Measurements from ENCODE around the gene CGGBP1.

CGGBP1 gene

DNA sequence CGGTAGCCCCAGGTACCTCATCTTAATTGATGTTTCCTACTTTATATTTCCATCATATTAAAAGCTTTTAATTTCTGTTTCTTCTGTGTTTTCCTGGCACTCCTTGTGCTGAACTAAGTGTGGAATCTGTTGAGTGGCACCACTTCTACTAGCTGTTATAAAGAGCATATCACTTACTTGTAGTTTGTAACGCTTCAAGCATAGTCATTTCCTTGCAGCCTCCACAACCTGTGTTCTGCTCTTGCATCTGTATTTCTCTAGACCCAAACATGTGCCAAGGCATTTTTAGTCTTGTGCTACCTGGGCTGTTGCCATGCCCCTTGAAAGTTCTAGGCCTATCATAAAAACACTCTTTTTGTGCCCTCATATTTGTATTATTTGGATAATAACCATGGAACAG lies 16.3 kb upstream of the CGGBP1 start:
- H3K27me3 ChIP-seq (ENCODE audit: control insufficient read depth, insufficient read depth, low read length) = no peaks in the 10 kb centered on the region
- no peaks in the 10 kb centered on the region for H3K4me1 ChIP-seq (ENCODE audit: control insufficient read depth, insufficient read depth, low read length)
- H3K9ac ChIP-seq (ENCODE audit: low read length) = no peak overlapping the region
- no peaks in the 10 kb centered on the region for H3K36me3 ChIP-seq (ENCODE audit: control insufficient read depth, insufficient read depth, low read length)
- H3K4me3 ChIP-seq (ENCODE audit: low read depth, low read length) = no peak overlapping the region
- H3K27ac ChIP-seq (ENCODE audit: low read depth, low read length) = no peak overlapping the region
- H3K9me3 ChIP-seq (ENCODE audit: control insufficient read depth, insufficient read depth, low read depth, low read length) = no peaks in the 10 kb centered on the region; the same call in 1 of the 2 replicates

DNA sequence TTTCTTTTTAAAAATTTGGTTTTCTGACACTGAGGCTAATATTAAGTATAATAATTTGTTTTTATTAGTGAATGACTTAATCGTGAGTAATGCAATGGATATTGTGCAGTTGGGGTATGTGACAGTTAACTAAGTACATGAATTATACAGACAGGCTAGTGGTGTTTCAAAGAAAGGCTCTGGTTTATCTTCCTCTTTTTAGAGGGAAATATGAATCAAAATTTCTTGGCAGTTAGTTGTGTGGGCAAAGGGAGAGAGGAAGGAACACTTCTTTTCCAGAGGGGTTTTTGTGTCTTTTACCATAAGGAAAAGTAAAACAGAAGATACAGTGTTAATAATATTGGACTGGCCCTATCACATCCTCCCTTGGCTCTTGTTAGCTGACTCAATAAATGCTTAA lies 2.9 kb upstream of the CGGBP1 start:
- peaks cover 9% of the 10 kb centered on the region for H3K4me1 ChIP-seq (ENCODE audit: control insufficient read depth, insufficient read depth, low read length)
- no peaks in the 10 kb centered on the region for H3K9me3 ChIP-seq (ENCODE audit: control insufficient read depth, insufficient read depth, low read depth, low read length)
- H3K27ac ChIP-seq (ENCODE audit: low read depth, low read length) = no peak overlapping the region
- no peaks in the 10 kb centered on the region for H3K27me3 ChIP-seq (ENCODE audit: control insufficient read depth, insufficient read depth, low read length)
- H3K9ac ChIP-seq (ENCODE audit: low read length) = no peak overlapping the region
- H3K36me3 ChIP-seq (ENCODE audit: control insufficient read depth, insufficient read depth, low read length) = peaks cover 5% of the 10 kb centered on the region; the same call in 1 of the 2 replicates
- H3K4me3 ChIP-seq (ENCODE audit: low read depth, low read length) = no peak overlapping the region

DNA sequence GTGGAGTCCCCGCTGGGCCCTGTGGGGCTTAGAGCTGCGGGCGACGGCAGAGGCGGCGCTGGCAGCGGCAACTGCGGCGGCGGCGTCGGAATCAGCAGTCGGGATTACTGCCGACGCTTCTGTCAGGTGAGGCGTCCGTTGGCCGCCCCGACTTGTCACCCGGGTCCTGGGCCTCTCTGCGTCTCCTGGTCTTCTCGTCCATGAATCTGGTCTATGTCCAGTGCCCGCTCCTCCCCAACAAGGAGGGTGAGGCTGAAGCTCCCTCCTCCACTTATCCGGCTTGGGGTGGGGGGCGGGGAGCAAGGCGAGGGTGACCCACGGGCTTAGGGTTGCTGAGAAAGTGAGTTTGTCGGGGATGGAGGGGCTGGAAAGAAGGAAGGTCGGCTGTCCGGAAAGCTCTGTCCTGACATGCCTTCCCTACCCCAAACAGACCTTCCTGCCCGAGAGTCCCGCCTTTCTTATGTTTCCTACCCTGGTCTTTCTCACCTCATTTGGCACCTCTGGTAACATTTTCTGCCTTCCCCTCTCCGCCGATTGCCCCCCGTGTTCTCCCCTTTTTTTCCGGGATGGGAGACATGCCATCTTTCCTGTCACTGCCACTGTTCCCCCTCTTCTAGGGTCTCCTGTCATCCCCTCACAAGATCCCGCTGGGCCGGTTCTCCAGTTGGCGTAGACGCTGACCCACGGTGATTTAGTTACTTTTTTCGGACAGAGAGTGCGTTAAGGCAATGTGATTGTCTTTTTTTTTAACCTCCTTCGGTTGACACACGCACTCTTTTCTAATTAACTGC lies 770 bp upstream of the CGGBP1 start:
- Histone ChIP-seq H3K27ac (ENCODE audit: low read depth, low read length) (peak overlapping the region; percentile 73; the same call in 1 of the 2 replicates), H3K9ac (ENCODE audit: low read length) (peak overlapping the region; percentile 85), H3K4me3 (ENCODE audit: low read depth, low read length) (peak overlapping the region; percentile 98), H3K9me3 (ENCODE audit: control insufficient read depth, insufficient read depth, low read depth, low read length) (no peaks in the 10 kb centered on the region), H3K36me3 (ENCODE audit: control insufficient read depth, insufficient read depth, low read length) (peaks cover 23% of the 10 kb centered on the region), H3K4me1 (ENCODE audit: control insufficient read depth, insufficient read depth, low read length) (peaks cover 9% of the 10 kb centered on the region), H3K27me3 (ENCODE audit: control insufficient read depth, insufficient read depth, low read length) (no peaks in the 10 kb centered on the region)

DNA sequence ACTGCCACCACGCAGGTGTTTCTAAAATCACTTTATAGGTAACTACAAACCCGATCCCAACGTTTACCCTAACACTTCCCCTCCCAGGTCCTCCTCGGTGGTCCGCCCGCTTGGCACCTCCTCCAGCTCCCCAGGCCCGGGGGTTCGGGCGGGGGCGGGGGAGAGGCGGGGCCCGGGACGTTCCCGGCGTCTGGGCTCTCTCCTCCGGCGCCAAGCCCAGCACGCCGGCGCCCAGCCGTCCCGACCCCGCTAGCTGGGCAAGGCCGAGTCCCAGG lies 562 bp downstream of the CGGBP1 start:
- Histone ChIP-seq H3K4me1 (ENCODE audit: control insufficient read depth, insufficient read depth, low read length) (peaks cover 9% of the 10 kb centered on the region), H3K4me3 (ENCODE audit: low read depth, low read length) (peak overlapping the region; percentile 98), H3K9ac (ENCODE audit: low read length) (peak overlapping the region; percentile 93), H3K27me3 (ENCODE audit: control insufficient read depth, insufficient read depth, low read length) (no peaks in the 10 kb centered on the region), H3K36me3 (ENCODE audit: control insufficient read depth, insufficient read depth, low read length) (peaks cover 23% of the 10 kb centered on the region), H3K9me3 (ENCODE audit: control insufficient read depth, insufficient read depth, low read depth, low read length) (no peaks in the 10 kb centered on the region), H3K27ac (ENCODE audit: low read depth, low read length) (peak overlapping the region; percentile 91; the same call in 1 of the 2 replicates)

DNA sequence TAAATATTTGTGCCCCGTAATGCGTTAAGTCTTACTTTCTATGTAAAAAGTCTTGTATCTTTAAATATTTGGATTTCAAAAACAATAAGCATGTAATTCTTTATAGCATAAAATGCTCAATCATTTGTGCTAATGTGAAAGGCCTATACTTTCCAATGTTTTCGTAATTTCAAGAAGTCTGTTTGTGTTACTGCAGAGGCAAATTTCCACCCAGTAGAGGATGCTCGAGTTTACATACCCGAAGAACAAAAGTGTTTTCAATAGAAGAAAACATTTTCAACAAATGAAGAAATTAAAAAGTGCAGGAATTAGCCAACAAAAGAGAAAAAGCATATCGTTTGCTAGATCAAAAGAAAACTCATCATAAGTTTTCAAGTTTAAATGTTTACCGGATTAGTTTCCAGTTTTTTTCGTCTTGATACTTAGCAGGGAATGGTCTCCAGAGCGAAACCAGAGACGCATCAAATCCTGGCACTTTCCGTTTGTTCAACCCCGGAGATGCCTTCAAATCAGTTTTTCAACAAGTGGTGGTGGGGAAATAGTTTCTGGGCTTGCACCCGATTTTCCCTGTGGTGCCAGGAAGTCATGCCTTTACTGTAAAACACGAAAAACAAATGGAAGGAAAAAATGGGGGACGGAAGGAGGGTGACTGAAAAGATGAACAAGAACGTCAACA lies 1.0 kb downstream of the CGGBP1 start:
- H3K9ac ChIP-seq (ENCODE audit: low read length) = peak overlapping the region; percentile 78
- no peaks in the 10 kb centered on the region for H3K27me3 ChIP-seq (ENCODE audit: control insufficient read depth, insufficient read depth, low read length)
- peaks cover 23% of the 10 kb centered on the region for H3K36me3 ChIP-seq (ENCODE audit: control insufficient read depth, insufficient read depth, low read length)
- H3K4me1 ChIP-seq (ENCODE audit: control insufficient read depth, insufficient read depth, low read length) = peaks cover 9% of the 10 kb centered on the region
- H3K27ac ChIP-seq (ENCODE audit: low read depth, low read length) = peak overlapping the region; percentile 91; the same call in 1 of the 2 replicates
- H3K4me3 ChIP-seq (ENCODE audit: low read depth, low read length) = peak overlapping the region; percentile 98
- no peaks in the 10 kb centered on the region for H3K9me3 ChIP-seq (ENCODE audit: control insufficient read depth, insufficient read depth, low read depth, low read length)

DNA sequence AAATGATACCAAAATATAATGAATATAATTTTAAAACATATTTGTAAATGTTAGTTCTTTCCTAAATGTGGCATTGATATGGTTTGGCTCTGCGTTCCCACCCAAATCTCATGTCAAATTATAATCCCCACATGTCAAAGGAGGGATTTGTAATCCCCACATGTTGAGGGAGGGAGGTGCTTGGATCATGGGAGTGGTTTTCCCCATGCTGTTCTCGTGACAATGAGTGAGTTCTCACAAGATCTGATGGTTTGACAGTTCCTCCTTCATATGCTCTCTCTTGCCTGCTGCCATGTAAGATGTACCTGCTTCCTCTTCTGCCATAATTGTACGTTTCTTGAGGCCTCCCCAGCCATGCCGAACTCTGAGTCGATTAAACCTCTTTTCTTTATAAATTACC lies 12.0 kb downstream of the CGGBP1 start:
- Histone ChIP-seq H3K27ac (ENCODE audit: low read depth, low read length) (no peak overlapping the region), H3K27me3 (ENCODE audit: control insufficient read depth, insufficient read depth, low read length) (no peaks in the 10 kb centered on the region), H3K36me3 (ENCODE audit: control insufficient read depth, insufficient read depth, low read length) (no peaks in the 10 kb centered on the region), H3K9ac (ENCODE audit: low read length) (no peak overlapping the region), H3K4me1 (ENCODE audit: control insufficient read depth, insufficient read depth, low read length) (no peaks in the 10 kb centered on the region), H3K9me3 (ENCODE audit: control insufficient read depth, insufficient read depth, low read depth, low read length) (no peaks in the 10 kb centered on the region), H3K4me3 (ENCODE audit: low read depth, low read length) (no peak overlapping the region)

DNA sequence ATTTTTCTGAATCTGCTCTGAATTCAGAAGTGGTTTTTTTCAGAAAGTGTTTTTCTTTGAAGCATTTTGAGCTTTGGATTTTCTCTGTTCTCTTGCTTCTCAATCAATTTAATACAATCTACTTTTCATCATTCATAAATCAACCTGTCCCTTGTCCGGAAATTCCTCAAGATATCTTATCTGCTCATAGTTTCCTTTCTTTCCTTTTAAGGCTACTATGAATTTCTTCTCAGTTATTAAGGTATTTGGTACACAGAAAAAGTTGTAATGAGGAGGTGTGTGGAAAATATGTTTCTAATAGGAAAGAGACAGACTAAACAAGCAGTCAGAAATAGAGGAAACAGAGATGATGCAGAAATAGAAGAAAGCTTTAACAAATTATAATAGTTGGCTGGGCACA lies 14.4 kb downstream of the CGGBP1 start:
- H3K9me3 ChIP-seq (ENCODE audit: control insufficient read depth, insufficient read depth, low read depth, low read length) = no peaks in the 10 kb centered on the region
- no peaks in the 10 kb centered on the region for H3K27me3 ChIP-seq (ENCODE audit: control insufficient read depth, insufficient read depth, low read length)
- no peaks in the 10 kb centered on the region for H3K4me1 ChIP-seq (ENCODE audit: control insufficient read depth, insufficient read depth, low read length)
- H3K27ac ChIP-seq (ENCODE audit: low read depth, low read length) = no peak overlapping the region
- H3K36me3 ChIP-seq (ENCODE audit: control insufficient read depth, insufficient read depth, low read length) = no peaks in the 10 kb centered on the region
- no peak overlapping the region for H3K9ac ChIP-seq (ENCODE audit: low read length)
- H3K4me3 ChIP-seq (ENCODE audit: low read depth, low read length) = no peak overlapping the region

DNA sequence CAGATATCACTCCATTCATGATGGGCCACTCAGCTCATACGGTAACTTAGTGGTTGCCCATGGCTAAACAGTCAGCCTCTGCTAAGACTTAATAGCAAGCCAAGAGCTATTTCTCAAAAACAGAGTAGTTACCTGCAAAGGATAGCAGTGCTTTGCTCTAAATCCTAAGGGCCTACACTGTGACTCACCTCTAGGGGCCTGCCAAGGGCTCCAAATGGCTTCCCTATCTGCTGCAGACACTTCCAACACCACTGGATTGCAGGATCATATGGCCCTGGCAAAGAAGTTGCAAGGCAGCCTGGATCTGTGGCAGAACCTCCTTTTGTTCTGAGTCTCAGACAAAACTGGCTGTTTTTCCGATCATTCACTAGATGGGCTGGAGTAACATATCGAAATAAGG lies 17.8 kb downstream of the CGGBP1 start:
- Histone ChIP-seq H3K27ac (ENCODE audit: low read depth, low read length) (no peak overlapping the region), H3K4me3 (ENCODE audit: low read depth, low read length) (no peak overlapping the region), H3K27me3 (ENCODE audit: control insufficient read depth, insufficient read depth, low read length) (no peaks in the 10 kb centered on the region), H3K9me3 (ENCODE audit: control insufficient read depth, insufficient read depth, low read depth, low read length) (no peaks in the 10 kb centered on the region), H3K4me1 (ENCODE audit: control insufficient read depth, insufficient read depth, low read length) (no peaks in the 10 kb centered on the region), H3K36me3 (ENCODE audit: control insufficient read depth, insufficient read depth, low read length) (no peaks in the 10 kb centered on the region), H3K9ac (ENCODE audit: low read length) (no peak overlapping the region)

DNA sequence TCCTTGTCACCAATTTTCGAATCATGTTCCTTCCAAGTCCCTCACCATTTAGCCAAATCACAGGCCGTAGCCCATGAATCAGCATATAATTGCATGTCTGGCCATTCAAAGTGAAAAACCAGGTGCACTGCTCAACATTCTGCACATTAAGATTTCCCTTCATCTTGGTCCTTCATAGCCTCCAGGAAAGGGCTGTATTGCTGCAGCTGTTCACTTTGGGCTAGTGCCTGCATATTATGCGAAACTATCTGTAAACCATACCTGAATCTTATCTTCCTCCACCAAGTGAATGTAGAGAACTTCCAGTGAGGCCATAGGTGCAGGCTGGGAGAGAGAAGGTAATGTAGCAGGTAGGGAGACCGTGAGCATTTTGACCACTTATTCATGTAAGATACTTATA lies 18.3 kb downstream of the CGGBP1 start:
- H3K27me3 ChIP-seq (ENCODE audit: control insufficient read depth, insufficient read depth, low read length) = no peaks in the 10 kb centered on the region
- no peaks in the 10 kb centered on the region for H3K4me1 ChIP-seq (ENCODE audit: control insufficient read depth, insufficient read depth, low read length)
- H3K36me3 ChIP-seq (ENCODE audit: control insufficient read depth, insufficient read depth, low read length) = no peaks in the 10 kb centered on the region
- H3K27ac ChIP-seq (ENCODE audit: low read depth, low read length) = no peak overlapping the region
- H3K9ac ChIP-seq (ENCODE audit: low read length) = no peak overlapping the region
- H3K9me3 ChIP-seq (ENCODE audit: control insufficient read depth, insufficient read depth, low read depth, low read length) = no peaks in the 10 kb centered on the region
- H3K4me3 ChIP-seq (ENCODE audit: low read depth, low read length) = no peak overlapping the region

DNA sequence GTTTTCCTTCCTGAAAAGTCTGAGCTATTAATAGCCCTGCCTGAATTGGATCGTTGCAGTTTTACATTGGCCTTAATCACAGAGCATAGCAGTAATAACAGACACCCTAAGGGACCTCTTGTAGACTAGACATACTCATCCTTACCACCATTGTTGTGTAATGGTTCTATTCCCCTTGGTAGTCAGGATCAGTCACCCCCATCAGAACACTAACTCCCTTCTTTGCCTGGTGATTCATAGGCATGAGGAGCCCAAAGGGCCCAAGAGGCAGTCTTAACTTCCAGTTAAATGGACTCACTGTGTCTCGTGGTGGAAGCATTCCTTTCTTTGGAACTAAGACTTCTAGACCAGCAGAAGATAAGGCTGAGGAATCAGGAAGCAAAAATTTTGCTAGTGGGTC lies 20.2 kb downstream of the CGGBP1 start:
- Histone ChIP-seq H3K9me3 (ENCODE audit: control insufficient read depth, insufficient read depth, low read depth, low read length) (no peaks in the 10 kb centered on the region), H3K27ac (ENCODE audit: low read depth, low read length) (no peak overlapping the region), H3K36me3 (ENCODE audit: control insufficient read depth, insufficient read depth, low read length) (no peaks in the 10 kb centered on the region), H3K27me3 (ENCODE audit: control insufficient read depth, insufficient read depth, low read length) (no peaks in the 10 kb centered on the region), H3K9ac (ENCODE audit: low read length) (no peak overlapping the region), H3K4me1 (ENCODE audit: control insufficient read depth, insufficient read depth, low read length) (no peaks in the 10 kb centered on the region), H3K4me3 (ENCODE audit: low read depth, low read length) (no peak overlapping the region)

DNA sequence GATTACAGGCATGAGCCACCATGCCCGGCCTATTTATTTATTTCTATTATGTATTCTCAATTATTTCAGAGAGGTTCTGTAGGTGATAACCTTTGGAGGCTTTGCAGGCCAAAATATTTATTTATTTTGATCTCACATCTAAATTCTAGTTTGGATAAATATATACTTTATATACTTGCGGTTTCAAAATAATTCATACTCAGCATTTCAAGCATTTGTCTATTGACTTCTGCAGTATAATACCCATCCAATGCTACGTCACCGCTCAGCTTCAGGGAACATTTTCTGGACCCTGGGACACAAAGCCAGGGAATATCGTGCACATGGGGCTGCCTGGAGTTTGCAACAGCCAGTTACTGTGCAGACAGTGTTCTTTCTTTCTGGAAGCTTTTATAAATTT lies 22.6 kb downstream of the CGGBP1 start:
- no peaks in the 10 kb centered on the region for H3K4me1 ChIP-seq (ENCODE audit: control insufficient read depth, insufficient read depth, low read length)
- H3K9ac ChIP-seq (ENCODE audit: low read length) = no peak overlapping the region
- H3K9me3 ChIP-seq (ENCODE audit: control insufficient read depth, insufficient read depth, low read depth, low read length) = no peaks in the 10 kb centered on the region
- H3K36me3 ChIP-seq (ENCODE audit: control insufficient read depth, insufficient read depth, low read length) = no peaks in the 10 kb centered on the region
- H3K27me3 ChIP-seq (ENCODE audit: control insufficient read depth, insufficient read depth, low read length) = no peaks in the 10 kb centered on the region
- no peak overlapping the region for H3K4me3 ChIP-seq (ENCODE audit: low read depth, low read length)
- H3K27ac ChIP-seq (ENCODE audit: low read depth, low read length) = no peak overlapping the region
